Measurements from ENCODE around the gene PBOV1.
"Not testable (repeated sequence)": the region's sequence is repeated elsewhere in the genome, so short reads cannot be mapped to it uniquely, and the experiment has no call there.

PBOV1 gene

GRCh38 chr6:138237463-138237862, 19.2 kb upstream of the PBOV1 start:
- no peak for DNase-seq

- no peak for DNase-seq
Measured at GRCh38 chr6:138235693-138236092, 17.4 kb upstream of the PBOV1 start.

- DNase-seq: no peak
Measured at GRCh38 chr6:138235205-138235604, 16.9 kb upstream of the PBOV1 start.

- DNase-seq: no peak
Measured at GRCh38 chr6:138234363-138234762, 16.1 kb upstream of the PBOV1 start.

GRCh38 chr6:138231381-138231886, 13.1 kb upstream of the PBOV1 start:
- DNase-seq: no peak

- no peak for DNase-seq
Measured at GRCh38 chr6:138230759-138231380, 12.6 kb upstream of the PBOV1 start.

- DNase-seq: no peak
Measured at GRCh38 chr6:138230221-138230620, 11.9 kb upstream of the PBOV1 start.

- no peak for DNase-seq
Measured at GRCh38 chr6:138229663-138230179, 11.4 kb upstream of the PBOV1 start.

- DNase-seq: no peak
Measured at GRCh38 chr6:138229072-138229471, 10.8 kb upstream of the PBOV1 start.

- DNase-seq: no peak
Measured at GRCh38 chr6:138227316-138227781, 9.1 kb upstream of the PBOV1 start.

GRCh38 chr6:138226700-138227315, 8.5 kb upstream of the PBOV1 start:
- DNase-seq: no peak

- DNase-seq: no peak
Measured at GRCh38 chr6:138225953-138226352, 7.7 kb upstream of the PBOV1 start.

GRCh38 chr6:138222901-138223546, 4.7 kb upstream of the PBOV1 start:
- no peak for DNase-seq

- DNase-seq: no peak
Measured at GRCh38 chr6:138219901-138220300, 1.6 kb upstream of the PBOV1 start.

- no peak for DNase-seq
Measured at GRCh38 chr6:138219398-138219797, 1.1 kb upstream of the PBOV1 start.

- DNase-seq: no peak
Measured at GRCh38 chr6:138215093-138215782, 3.1 kb downstream of the PBOV1 start.

- not testable (repeated sequence) for DNase-seq
Measured at GRCh38 chr6:138212530-138212929, 5.8 kb downstream of the PBOV1 start.

- DNase-seq: no peak
Measured at GRCh38 chr6:138211601-138212000, 6.7 kb downstream of the PBOV1 start.

GRCh38 chr6:138211048-138211581, 7.2 kb downstream of the PBOV1 start:
- peak in 1 of 4 experiments; percentile 5 for DNase-seq

- no peak for DNase-seq
Measured at GRCh38 chr6:138206862-138207261, 11.4 kb downstream of the PBOV1 start.

- no peak for DNase-seq
Measured at GRCh38 chr6:138205437-138206094, 12.7 kb downstream of the PBOV1 start.

- no peak for DNase-seq
Measured at GRCh38 chr6:138204792-138205384, 13.4 kb downstream of the PBOV1 start.
